Activated CD4-positive, alpha-beta T cell treated with anti-CD3 and anti-CD28 coated beads for 36 hours (primary cell): ENCODE data around the gene NSRP1. TPM values are rescaled to one million over a fixed set of nuclear protein-coding genes. Genes with fewer than 3 reads are reported as not detected.

Experiments
- ATAC-seq: fragments of 200-7000 bp; cut with Tn5 transposase; one replicate; pipeline ENCODE4 v1.10.0; 2021; ENCODE audit warnings: mild to moderate bottlenecking, moderate library complexity
- CTCF ChIA-PET: fragments of 350-600 bp; sonication (Branson Sonifier 250); formaldehyde crosslinking; loops from one replicate; lab custom pipeline; 2021; ENCODE audit warnings: antibody characterized with exemption; lab: Charles Lee
- POLR2A ChIA-PET: fragments of 350-600 bp; sonication (Branson Sonifier 250); formaldehyde crosslinking; loops from one replicate; lab custom pipeline; 2021; ENCODE audit warnings: antibody characterized with exemption, inconsistent platforms; lab: Charles Lee
- DNase-seq: peaks from one replicate; pipeline ENCODE4 v3.0.0-alpha.2; 2020
- H3K27ac Mint-ChIP-seq: one replicate; pipeline ENCODE4 v1.8.0; 2021; ENCODE audit warnings: mixed read lengths
- H3K27me3 Mint-ChIP-seq: one replicate; pipeline ENCODE4 v1.8.0; 2021; ENCODE audit warnings: mixed read lengths
- H3K36me3 Mint-ChIP-seq: one replicate; pipeline ENCODE4 v1.8.0; 2021; ENCODE audit warnings: low read depth, mixed read lengths
- H3K4me1 Mint-ChIP-seq: one replicate; pipeline ENCODE4 v1.8.0; 2021; ENCODE audit warnings: mixed read lengths
- H3K4me3 Mint-ChIP-seq: one replicate; pipeline ENCODE4 v1.8.0; 2021; ENCODE audit warnings: mild to moderate bottlenecking, moderate library complexity, mixed read lengths
- H3K9me3 Mint-ChIP-seq: one replicate; pipeline ENCODE4 v1.8.0; 2021; ENCODE audit warnings: low read depth, mixed read lengths
- intact Hi-C, 2 experiments: fragments of 100-400 bp; cut with DNase I in 1 of 2; cut with micrococcal nuclease in 1 of 2; formaldehyde crosslinking; loops; one replicate each; pipeline versions ENCODE4 v1.14.2 to v1.15.1; 2022 to 2024; cut with DNase I, micrococcal nuclease
- total RNA-seq, 2 experiments: library from RNA; stranded (reverse); gene quantifications; one replicate each; pipeline ENCODE4 v1.2.3, GENCODE V29; 2021

The NSRP1 gene
- total RNA-seq, 2 experiments from 2014 or later, result 29.9 to 43.0 TPM

GRCh38 chr17:30093463-30094147 lies 23.0 kb upstream of the NSRP1 start:
- no peaks in the 10 kb centered on the region for H3K36me3 Mint-ChIP-seq
- ChIA-PET POLR2A (interaction anchor here (0.5 kb wide), 1 partner anchor 407 kb away, joined by 7 read pairs; no protein-coding TSS in a partner anchor), CTCF (interaction anchor here (0.5 to 5.8 kb wide), 49 partner anchors 9 to 1664 kb away, joined by 3 to 64 read pairs (median 4); partner anchors contain the start of gene SSH2)
- H3K4me3 Mint-ChIP-seq, result no peak overlapping the region
- peaks cover 10% of the 10 kb centered on the region for H3K27me3 Mint-ChIP-seq
- peak; percentile 81 for ATAC-seq
- H3K4me1 Mint-ChIP-seq, result peaks cover 6% of the 10 kb centered on the region
- no peak overlapping the region for H3K27ac Mint-ChIP-seq
- no peaks in the 10 kb centered on the region for H3K9me3 Mint-ChIP-seq
- peak; percentile 57 for DNase-seq
- intact Hi-C loops, result loop anchor here (1.0 to 2.0 kb wide), 4 partner anchors 67 to 513 kb away; no protein-coding TSS in a partner anchor

- POLR2A ChIA-PET, result no interaction called here
- Mint-ChIP-seq H3K4me3 (no peak overlapping the region), H3K9me3 (no peaks in the 10 kb centered on the region), H3K4me1 (peaks cover 6% of the 10 kb centered on the region), H3K27me3 (peaks cover 10% of the 10 kb centered on the region), H3K36me3 (no peaks in the 10 kb centered on the region), H3K27ac (no peak overlapping the region)
- intact Hi-C loops, result no loop called here
- DNase-seq (peak; percentile 12), ATAC-seq (peak; percentile 39)
- CTCF ChIA-PET, result interaction anchor here (0.7 to 5.8 kb wide), 16 partner anchors 10 to 300 kb away, joined by 3 to 64 read pairs (median 3); no protein-coding TSS in a partner anchor
These were observed 20.9 kb upstream of the NSRP1 start for GRCh38 chr17:30095507-30096244.

- DNase-seq (no peak), ATAC-seq (no peak)
- no peaks in the 10 kb centered on the region for H3K36me3 Mint-ChIP-seq
- CTCF ChIA-PET, result interaction anchor here (1.2 to 1.3 kb wide), 2 partner anchors 12 to 24 kb away, joined by 3 read pairs; no protein-coding TSS in a partner anchor
- H3K27ac Mint-ChIP-seq, result no peak overlapping the region
- H3K4me1 Mint-ChIP-seq, result peaks cover 5% of the 10 kb centered on the region
- intact Hi-C loops, result no loop called here
- no peak overlapping the region for H3K4me3 Mint-ChIP-seq
- H3K9me3 Mint-ChIP-seq, result no peaks in the 10 kb centered on the region
- POLR2A ChIA-PET, result no interaction called here
- H3K27me3 Mint-ChIP-seq, result no peaks in the 10 kb centered on the region
These were observed 14.8 kb upstream of the NSRP1 start for GRCh38 chr17:30101686-30102390.

GRCh38 chr17:30103921-30104320 lies 12.7 kb upstream of the NSRP1 start:
- no peak for ATAC-seq
- POLR2A ChIA-PET, result no interaction called here
- no peak overlapping the region for H3K27ac Mint-ChIP-seq

GRCh38 chr17:30104575-30105339 lies 11.9 kb upstream of the NSRP1 start:
- Mint-ChIP-seq H3K27me3 (peaks cover 2% of the 10 kb centered on the region), H3K36me3 (no peaks in the 10 kb centered on the region), H3K4me3 (peak overlapping the region; percentile 67), H3K9me3 (no peaks in the 10 kb centered on the region), H3K27ac (peak overlapping the region; percentile 24), H3K4me1 (peaks cover 5% of the 10 kb centered on the region)
- ChIA-PET POLR2A (interaction anchor here (0.6 to 0.7 kb wide), 2 partner anchors 14 to 31 kb away, joined by 6 to 7 read pairs; no protein-coding TSS in a partner anchor), CTCF (interaction anchor here (0.5 to 4.4 kb wide), 61 partner anchors 9 to 957 kb away, joined by 3 to 64 read pairs (median 4); partner anchors contain the start of genes BLMH, NSRP1 and TMIGD1)
- peak; percentile 81 for DNase-seq
- intact Hi-C loops, result loop anchor here (1.0 to 5.0 kb wide), 4 partner anchors 132 to 614 kb away; partner anchors contain the start of gene SLC6A4 (in 1 of the 2)
- peak; percentile 97 for ATAC-seq

More at GRCh38 chr17:30103921-30104320, 12.7 kb upstream of the NSRP1 start:
- Mint-ChIP-seq H3K4me1 (peaks cover 5% of the 10 kb centered on the region), H3K9me3 (no peaks in the 10 kb centered on the region), H3K4me3 (no peak overlapping the region), H3K36me3 (no peaks in the 10 kb centered on the region), H3K27me3 (peaks cover 2% of the 10 kb centered on the region)
- intact Hi-C loops, result loop anchor here (1.0 to 2.0 kb wide), 3 partner anchors 133 to 615 kb away; no protein-coding TSS in a partner anchor
- CTCF ChIA-PET, result interaction anchor here (0.6 to 4.4 kb wide), 37 partner anchors 10 to 730 kb away, joined by 3 to 64 read pairs (median 6); partner anchors contain the start of genes BLMH, NSRP1 and TMIGD1
- DNase-seq, result no peak

- ChIA-PET CTCF (interaction anchor here (1.0 to 5.4 kb wide), 4 partner anchors 8 to 41 kb away, joined by 3 to 30 read pairs (median 18); no protein-coding TSS in a partner anchor), POLR2A (no interaction called here)
- Mint-ChIP-seq H3K27ac (no peak overlapping the region), H3K36me3 (peaks cover 5% of the 10 kb centered on the region), H3K27me3 (peaks cover under 1% of the 10 kb centered on the region), H3K4me1 (peaks cover 10% of the 10 kb centered on the region), H3K4me3 (no peak overlapping the region), H3K9me3 (no peaks in the 10 kb centered on the region)
- ATAC-seq (no peak), DNase-seq (no peak)
- intact Hi-C loops, result loop anchor here in 1 of 2 experiments (10.0 kb wide), 1 partner anchor 488 kb away; the partner anchor contains the start of gene CORO6
These were observed 3.8 kb upstream of the NSRP1 start for GRCh38 chr17:30112794-30113193.

- DNase-seq (peak; percentile 40), ATAC-seq (peak; percentile 3)
- ChIA-PET POLR2A (no interaction called here), CTCF (interaction anchor here (1.0 to 5.4 kb wide), 6 partner anchors 8 to 245 kb away, joined by 3 to 30 read pairs (median 4); no protein-coding TSS in a partner anchor)
- H3K27me3 Mint-ChIP-seq, result no peaks in the 10 kb centered on the region
- intact Hi-C loops, result loop anchor here in 1 of 2 experiments (10.0 kb wide), 1 partner anchor 488 kb away; the partner anchor contains the start of gene CORO6
- H3K27ac Mint-ChIP-seq, result no peak overlapping the region
- peaks cover 14% of the 10 kb centered on the region for H3K4me1 Mint-ChIP-seq
- H3K4me3 Mint-ChIP-seq, result no peak overlapping the region
- peaks cover 8% of the 10 kb centered on the region for H3K36me3 Mint-ChIP-seq
- H3K9me3 Mint-ChIP-seq, result no peaks in the 10 kb centered on the region
These were observed 3.4 kb upstream of the NSRP1 start for GRCh38 chr17:30113213-30113612.

- DNase-seq (no peak), ATAC-seq (peak; percentile 22)
- H3K4me1 Mint-ChIP-seq, result peaks cover 35% of the 10 kb centered on the region
- POLR2A ChIA-PET, result no interaction called here
- no peaks in the 10 kb centered on the region for H3K27me3 Mint-ChIP-seq
- CTCF ChIA-PET, result interaction anchor here (2.4 to 5.4 kb wide), 2 partner anchors 9 to 11 kb away, joined by 21 to 30 read pairs; no protein-coding TSS in a partner anchor
- intact Hi-C loops, result loop anchor here (1.0 to 10.0 kb wide), 13 partner anchors 176 to 726 kb away; partner anchors contain the start of genes CORO6 (in 1 of the 2), CPD (in 1 of the 2), CRLF3 (in 1 of the 2) and GOSR1 (in 1 of the 2)
- H3K4me3 Mint-ChIP-seq, result peak overlapping the region; percentile 90
- peaks cover 29% of the 10 kb centered on the region for H3K36me3 Mint-ChIP-seq
- no peaks in the 10 kb centered on the region for H3K9me3 Mint-ChIP-seq
- H3K27ac Mint-ChIP-seq, result peak overlapping the region; percentile 98
These were observed 313 bp upstream of the NSRP1 start for GRCh38 chr17:30116345-30116660.

GRCh38 chr17:30117675-30118081 lies 1.1 kb downstream of the NSRP1 start:
- no peak for DNase-seq
- intact Hi-C loops, result loop anchor here (2.0 to 10.0 kb wide), 8 partner anchors 215 to 727 kb away; partner anchors contain the start of genes CORO6 (in 1 of the 2), CRLF3 (in 1 of the 2), GOSR1 (in 1 of the 2) and TAOK1 (in 1 of the 2)
- ChIA-PET POLR2A (interaction anchor here (0.7 to 1.0 kb wide), 2 partner anchors 9 to 117 kb away, joined by 3 read pairs; no protein-coding TSS in a partner anchor), CTCF (interaction anchor here (0.7 to 2.4 kb wide), 6 partner anchors 9 to 706 kb away, joined by 3 to 21 read pairs (median 3); partner anchors contain the start of genes CRLF3 and GOSR1)
- Mint-ChIP-seq H3K27ac (peak overlapping the region; percentile 98), H3K4me1 (peaks cover 40% of the 10 kb centered on the region), H3K9me3 (no peaks in the 10 kb centered on the region), H3K4me3 (peak overlapping the region; percentile 90), H3K36me3 (peaks cover 38% of the 10 kb centered on the region), H3K27me3 (no peaks in the 10 kb centered on the region)
- ATAC-seq, result no peak
